H9 (cell line): ENCODE results near the gene GIMAP1. TPM values are rescaled to one million over a fixed set of nuclear protein-coding genes. Genes with fewer than 3 reads are reported as not detected.

ENCODE experiments used
- DNase-seq: peaks from one replicate; pipeline ENCODE4 v3.0.0-alpha.2; 2017
- H2AFZ ChIP-seq: one replicate; pipeline ENCODE4 v1.6.1; 2013; ENCODE audit warnings: mild to moderate bottlenecking, low read length, control low read depth, moderate library complexity
- H2AK5ac ChIP-seq: 2 replicates; pipeline ENCODE4 v1.6.1; 2013; ENCODE audit warnings: low read length, control low read depth, mixed read lengths; ENCODE audit not compliant: insufficient read length
- H2BK120ac ChIP-seq: one replicate; pipeline ENCODE4 v1.6.1; 2013; ENCODE audit warnings: low read depth, mild to moderate bottlenecking, low read length, control low read depth, inconsistent platforms; ENCODE audit not compliant: poor library complexity, severe bottlenecking
- H2BK12ac ChIP-seq: 2 replicates; pipeline ENCODE4 v1.6.1; 2013; ENCODE audit warnings: low read length, control low read depth, mixed read lengths, low read depth; ENCODE audit not compliant: insufficient read length
- H2BK15ac ChIP-seq: 2 replicates; pipeline ENCODE4 v1.6.1; 2013; ENCODE audit warnings: low read depth, low read length, control low read depth
- H2BK20ac ChIP-seq: one replicate; pipeline ENCODE4 v1.6.1; 2013; ENCODE audit warnings: low read depth, mild to moderate bottlenecking, low read length, control low read depth, inconsistent platforms; ENCODE audit not compliant: poor library complexity, severe bottlenecking
- H2BK5ac ChIP-seq: 2 replicates; pipeline ENCODE4 v1.6.1; 2013; ENCODE audit warnings: low read length, control low read depth, mixed read lengths; ENCODE audit not compliant: insufficient read length
- H3K14ac ChIP-seq: 2 replicates; pipeline ENCODE4 v1.6.1; 2013; ENCODE audit warnings: low read length, control low read depth; ENCODE audit not compliant: insufficient read depth
- H3K18ac ChIP-seq: 2 replicates; pipeline ENCODE4 v1.6.1; 2013; ENCODE audit warnings: low read depth, mild to moderate bottlenecking, mixed read lengths, low read length, control low read depth; ENCODE audit not compliant: insufficient read length
- H3K23ac ChIP-seq: 2 replicates; pipeline ENCODE4 v1.6.1; 2013; ENCODE audit warnings: low read length, control low read depth, mixed read lengths, low read depth; ENCODE audit not compliant: insufficient read length
- H3K23me2 ChIP-seq: 2 replicates; pipeline ENCODE4 v1.6.1; 2013; ENCODE audit warnings: low read depth, mild to moderate bottlenecking, mixed read lengths, low read length, control low read depth; ENCODE audit not compliant: insufficient read length, poor library complexity, severe bottlenecking
- H3K27ac ChIP-seq: 2 replicates; pipeline ENCODE4 v1.5.1; 2013; ENCODE audit warnings: low read length, control low read depth, mixed read lengths, low read depth; ENCODE audit not compliant: insufficient read length
- H3K27me3 ChIP-seq: 2 replicates; pipeline ENCODE4 v1.6.1; 2013; ENCODE audit warnings: low read length, control low read depth, inconsistent platforms; ENCODE audit not compliant: insufficient read depth
- H3K4ac ChIP-seq: 2 replicates; pipeline ENCODE4 v1.6.1; 2013; ENCODE audit warnings: low read depth, mild to moderate bottlenecking, control low read depth, inconsistent platforms, low read length, moderate library complexity
- H3K4me1 ChIP-seq: 2 replicates; pipeline ENCODE4 v1.6.1; 2013; ENCODE audit warnings: low read length, control low read depth, inconsistent platforms; ENCODE audit not compliant: insufficient read depth
- H3K4me2 ChIP-seq: 2 replicates; pipeline ENCODE4 v1.6.1; 2013; ENCODE audit warnings: low read length, control low read depth, mixed read lengths; ENCODE audit not compliant: insufficient read length, insufficient read depth
- H3K56ac ChIP-seq: 2 replicates; pipeline ENCODE4 v1.6.1; 2013; ENCODE audit warnings: low read depth, mild to moderate bottlenecking, mixed read lengths, low read length, control low read depth; ENCODE audit not compliant: insufficient read length
- H3K79me1 ChIP-seq: 2 replicates; pipeline ENCODE4 v1.6.1; 2013; ENCODE audit warnings: low read depth, mild to moderate bottlenecking, moderate library complexity, low read length, control low read depth, inconsistent platforms; ENCODE audit not compliant: insufficient read depth, poor library complexity, severe bottlenecking
- H3K79me2 ChIP-seq: 2 replicates; pipeline ENCODE4 v1.6.1; 2013; ENCODE audit warnings: low read length, control low read depth, inconsistent platforms; ENCODE audit not compliant: insufficient read depth
- H3K9ac ChIP-seq: 2 replicates; pipeline ENCODE4 v1.6.1; 2013; ENCODE audit warnings: low read length, control low read depth, mixed read lengths; ENCODE audit not compliant: insufficient read length; ENCODE audit errors: extremely low read depth
- H3K9me3 ChIP-seq: one replicate; pipeline ENCODE4 v1.6.1; 2013; ENCODE audit warnings: low read depth, low read length, inconsistent platforms; ENCODE audit not compliant: control insufficient read depth
- H3T11ph ChIP-seq: one replicate; pipeline ENCODE4 v1.6.1; 2013; ENCODE audit warnings: mild to moderate bottlenecking, low read length, control low read depth, inconsistent platforms
- H4K20me1 ChIP-seq: one replicate; pipeline ENCODE4 v1.6.1; 2013; ENCODE audit not compliant: control insufficient read depth, insufficient read length, insufficient read depth
- H4K5ac ChIP-seq: 2 replicates; pipeline ENCODE4 v1.6.1; 2013; ENCODE audit warnings: low read depth, mild to moderate bottlenecking, mixed read lengths, low read length, control low read depth; ENCODE audit not compliant: insufficient read length
- H4K8ac ChIP-seq: replicated peaks from 2 replicates; pipeline ENCODE4 v1.6.1; 2013; ENCODE audit warnings: low read length, control low read depth, mixed read lengths, low read depth; ENCODE audit not compliant: insufficient read length
- H4K91ac ChIP-seq: 2 replicates; pipeline ENCODE4 v1.6.1; 2013; ENCODE audit warnings: low read depth, mild to moderate bottlenecking, moderate library complexity, mixed read lengths, low read length, control low read depth; ENCODE audit not compliant: insufficient read length
- H3K27ac Mint-ChIP-seq, 3 experiments: 2 replicates in 2 of 3; 3 replicates in 1 of 3; pipeline ENCODE4 v1.8.0; 2020 to 2021; ENCODE audit warnings: mixed read lengths in 3 of 3, mild to moderate bottlenecking in 1 of 3, moderate library complexity in 1 of 3
- H3K27me3 Mint-ChIP-seq: 2 replicates; pipeline ENCODE4 v1.8.0; 2021; ENCODE audit warnings: low read depth, mild to moderate bottlenecking, moderate library complexity, mixed read lengths
- H3K36me3 Mint-ChIP-seq, 3 experiments: 2 replicates in 2 of 3; 3 replicates in 1 of 3; pipeline ENCODE4 v1.8.0; 2020 to 2021; ENCODE audit warnings: low read depth in 3 of 3, mixed read lengths in 3 of 3; ENCODE audit not compliant: insufficient read depth in 1 of 3
- H3K4me1 Mint-ChIP-seq, 2 experiments: 2 replicates each; pipeline ENCODE4 v1.8.0; 2020; ENCODE audit warnings: mixed read lengths in 2 of 2
- H3K4me3 Mint-ChIP-seq, 2 experiments: 2 replicates in 1 of 2; 3 replicates in 1 of 2; pipeline ENCODE4 v1.8.0; 2020 to 2021; ENCODE audit warnings: mild to moderate bottlenecking in 2 of 2, mixed read lengths in 2 of 2, moderate library complexity in 1 of 2
- H3K9me3 Mint-ChIP-seq, 2 experiments: 2 replicates in 1 of 2; 3 replicates in 1 of 2; pipeline ENCODE4 v1.8.0; 2020; ENCODE audit warnings: mild to moderate bottlenecking in 2 of 2, mixed read lengths in 2 of 2, moderate library complexity in 1 of 2
- WGBS: extraction: QIAGEN DNeasy Blood & Tissue Kit; methylation state at CpG from one replicate; pipeline ENCODE4 v1.1.7; 2013; ENCODE audit warnings: missing lambda C conversion rate, low lambda C conversion rate, mixed read lengths; ENCODE audit not compliant: insufficient read length; ENCODE audit errors: extremely low coverage; 5-methylcytosine and 5-hydroxymethylcytosine counted together
- total RNA-seq: library from RNA; stranded (reverse); gene quantifications from 2 replicates; pipeline ENCODE4 v1.2.1, GENCODE V29; 2021
- TF ChIP-seq, protein P1 (sequence below): fragments of 200-600 bp; sonication (generic); conservative IDR thresholded peaks from 3 replicates; pipeline ENCODE4 v1.8.0; 2021; ENCODE audit warnings: antibody characterized with exemption, mild to moderate bottlenecking

The GIMAP1 gene
- total RNA-seq, 1 experiment from 2014 or later = not detected

DNA sequence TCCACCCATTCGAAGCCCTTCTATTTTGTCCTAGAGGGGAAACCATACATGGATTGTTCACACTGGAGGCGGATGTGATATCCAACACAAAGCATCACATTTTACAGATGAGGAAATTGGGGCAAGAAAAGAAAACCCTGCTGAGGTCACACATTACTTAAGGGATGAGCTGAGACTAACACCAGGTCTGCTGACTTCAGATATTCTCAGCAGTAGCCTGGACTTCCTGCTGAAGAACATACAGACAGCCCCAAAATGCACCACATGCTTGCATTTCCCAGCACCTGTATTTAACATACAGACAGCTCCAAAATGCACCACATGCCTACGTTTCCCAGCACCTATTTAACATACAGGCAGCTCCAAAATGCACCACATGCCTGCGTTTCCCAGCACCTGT lies 32.0 kb downstream of the GIMAP1 start:
- Histone ChIP-seq H3K56ac (no peak overlapping the region), H2BK5ac (no peak overlapping the region), H2BK20ac (no peak overlapping the region), H4K20me1 (no peaks in the 10 kb centered on the region), H3K23ac (no peak overlapping the region), H3K79me2 (no peaks in the 10 kb centered on the region; the same call in 1 of the 2 replicates), H3K9ac (no peak overlapping the region), H2BK120ac (no peak overlapping the region), H4K91ac (no peak overlapping the region), H3K27me3 (peaks cover 31% of the 10 kb centered on the region; the same call in 1 of the 2 replicates), H2AFZ (no peak overlapping the region), H3K18ac (no peak overlapping the region), H3K79me1 (no peaks in the 10 kb centered on the region), H2BK12ac (no peak overlapping the region), H2BK15ac (no peak overlapping the region), H3K4me1 (no peaks in the 10 kb centered on the region), H4K5ac (no peak overlapping the region), H3K4me2 (no peak overlapping the region), H3K14ac (no peak overlapping the region), H2AK5ac (no peak overlapping the region), H3K4ac (no peak overlapping the region), H3K9me3 (no peaks in the 10 kb centered on the region), H3K27ac (no peak overlapping the region), H3K23me2 (no peaks in the 10 kb centered on the region), H4K8ac (no peak overlapping the region), H3T11ph (no peak overlapping the region)
- WGBS = no CpG with 5 or more reads among the region's 4 CpGs
- Mint-ChIP-seq H3K27ac (no peak overlapping the region), H3K27me3 (peaks cover 97% of the 10 kb centered on the region), H3K36me3 (no peaks in the 10 kb centered on the region), H3K9me3 (no peaks in the 10 kb centered on the region; a peak in 2 of 5 replicates), H3K4me3 (no peak overlapping the region), H3K4me1 (no peaks in the 10 kb centered on the region)
- TF ChIP-seq, protein P1, sequence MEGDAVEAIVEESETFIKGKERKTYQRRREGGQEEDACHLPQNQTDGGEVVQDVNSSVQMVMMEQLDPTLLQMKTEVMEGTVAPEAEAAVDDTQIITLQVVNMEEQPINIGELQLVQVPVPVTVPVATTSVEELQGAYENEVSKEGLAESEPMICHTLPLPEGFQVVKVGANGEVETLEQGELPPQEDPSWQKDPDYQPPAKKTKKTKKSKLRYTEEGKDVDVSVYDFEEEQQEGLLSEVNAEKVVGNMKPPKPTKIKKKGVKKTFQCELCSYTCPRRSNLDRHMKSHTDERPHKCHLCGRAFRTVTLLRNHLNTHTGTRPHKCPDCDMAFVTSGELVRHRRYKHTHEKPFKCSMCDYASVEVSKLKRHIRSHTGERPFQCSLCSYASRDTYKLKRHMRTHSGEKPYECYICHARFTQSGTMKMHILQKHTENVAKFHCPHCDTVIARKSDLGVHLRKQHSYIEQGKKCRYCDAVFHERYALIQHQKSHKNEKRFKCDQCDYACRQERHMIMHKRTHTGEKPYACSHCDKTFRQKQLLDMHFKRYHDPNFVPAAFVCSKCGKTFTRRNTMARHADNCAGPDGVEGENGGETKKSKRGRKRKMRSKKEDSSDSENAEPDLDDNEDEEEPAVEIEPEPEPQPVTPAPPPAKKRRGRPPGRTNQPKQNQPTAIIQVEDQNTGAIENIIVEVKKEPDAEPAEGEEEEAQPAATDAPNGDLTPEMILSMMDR = no peak
- no peak for DNase-seq
